Amniotic epithelial cell (primary cell): ENCODE results near the gene ZNF26.
"Not testable (repeated sequence)": the region's sequence is repeated elsewhere in the genome, so short reads cannot be mapped to it uniquely, and the experiment has no call there.

ENCODE experiments used
- DNase-seq: peaks from one replicate; pipeline ENCODE4 v3.0.0-alpha.2; 2010; ENCODE audit warnings: low read depth

Gene ZNF26, protein sequence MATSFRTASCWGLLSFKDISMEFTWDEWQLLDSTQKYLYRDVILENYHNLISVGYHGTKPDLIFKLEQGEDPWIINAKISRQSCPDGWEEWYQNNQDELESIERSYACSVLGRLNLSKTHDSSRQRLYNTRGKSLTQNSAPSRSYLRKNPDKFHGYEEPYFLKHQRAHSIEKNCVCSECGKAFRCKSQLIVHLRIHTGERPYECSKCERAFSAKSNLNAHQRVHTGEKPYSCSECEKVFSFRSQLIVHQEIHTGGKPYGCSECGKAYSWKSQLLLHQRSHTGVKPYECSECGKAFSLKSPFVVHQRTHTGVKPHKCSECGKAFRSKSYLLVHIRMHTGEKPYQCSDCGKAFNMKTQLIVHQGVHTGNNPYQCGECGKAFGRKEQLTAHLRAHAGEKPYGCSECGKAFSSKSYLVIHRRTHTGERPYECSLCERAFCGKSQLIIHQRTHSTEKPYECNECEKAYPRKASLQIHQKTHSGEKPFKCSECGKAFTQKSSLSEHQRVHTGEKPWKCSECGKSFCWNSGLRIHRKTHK

DNA sequence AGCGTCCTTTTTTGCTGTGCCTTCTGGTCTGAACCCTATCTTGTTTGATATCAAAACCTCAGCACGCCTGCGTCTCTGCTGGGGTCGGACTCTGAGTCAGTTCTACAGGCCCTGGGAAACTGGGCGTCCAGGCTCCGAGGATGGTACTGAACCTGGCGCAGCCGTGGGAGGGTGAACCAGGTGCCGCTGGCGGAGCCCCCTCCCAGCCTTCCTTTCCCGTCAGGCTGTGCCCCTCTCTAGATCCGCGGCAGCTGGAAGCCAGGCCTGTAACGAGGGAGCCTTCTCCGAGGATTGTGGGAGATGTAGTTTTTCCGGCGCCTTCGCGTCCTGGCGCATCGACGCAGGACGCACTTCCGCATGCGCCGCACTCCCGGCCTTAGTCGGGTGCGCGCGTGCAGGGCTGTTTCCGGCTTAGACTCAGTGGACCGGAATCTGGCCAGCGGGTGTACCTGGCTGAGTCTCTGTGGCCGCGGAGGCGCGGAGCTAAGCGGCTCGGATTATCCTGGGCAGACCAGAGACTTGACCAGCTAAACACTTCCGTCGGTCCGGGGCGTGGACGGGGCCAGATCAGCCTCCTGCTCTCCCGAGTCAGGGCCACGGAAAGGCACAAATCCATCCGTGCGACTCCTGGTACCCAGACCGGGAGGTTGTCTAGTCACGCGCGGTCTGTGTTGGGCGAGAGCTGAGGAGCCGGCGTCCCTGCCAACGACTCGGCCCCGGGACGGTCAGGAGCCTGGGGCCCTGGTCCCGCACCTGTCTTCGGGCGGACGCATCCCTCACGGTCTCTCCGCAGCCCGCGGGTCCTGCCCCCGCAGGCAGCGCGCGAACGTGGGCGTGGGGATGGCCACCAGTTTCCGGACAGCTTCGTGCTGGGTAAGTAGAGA lies at the start of gene ZNF26:
ZNF26 (plus strand) TSS at position 367 of the 884 bp plus-strand sequence; CDS start at position 841, 474 bp downstream.
- peak; percentile 91 for DNase-seq

DNA sequence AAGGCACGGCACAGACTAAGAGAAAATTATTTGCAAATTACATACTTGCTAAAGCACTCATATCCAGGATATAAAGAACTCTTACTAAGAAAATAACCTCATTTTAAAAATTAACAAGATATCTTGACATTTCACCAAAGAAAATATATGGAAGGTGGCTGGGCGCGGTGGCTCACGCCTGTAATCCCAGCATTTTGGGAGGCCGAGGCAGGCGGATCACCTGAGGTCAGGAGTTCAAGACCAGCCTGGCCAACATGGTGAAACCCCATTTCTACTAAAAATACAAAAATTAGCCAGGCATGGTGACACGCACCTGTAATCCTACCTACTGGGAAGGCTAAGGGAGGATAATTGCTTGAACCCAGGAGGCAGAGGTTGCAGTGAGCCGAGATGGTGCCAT lies 49.2 kb upstream of the ZNF26 start:
- not testable (repeated sequence) for DNase-seq

DNA sequence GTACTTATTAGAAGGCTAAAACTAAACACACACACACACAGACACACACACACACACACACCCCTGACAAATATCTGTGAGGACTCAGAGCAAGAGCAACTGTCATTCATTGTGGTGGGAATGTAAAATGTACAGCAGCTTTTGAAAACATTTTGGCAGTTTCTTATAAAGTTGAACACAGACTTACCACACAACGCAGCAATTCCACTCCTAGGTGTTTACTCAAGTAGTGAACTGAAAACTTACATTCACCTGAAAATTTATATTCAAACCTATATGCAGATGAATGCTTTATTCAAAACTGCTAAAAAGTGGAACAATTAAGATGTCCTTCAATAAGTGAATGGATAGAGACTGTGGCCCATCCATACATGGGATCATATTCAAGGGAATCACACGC lies 48.7 kb upstream of the ZNF26 start:
- peak; percentile 8 for DNase-seq

DNA sequence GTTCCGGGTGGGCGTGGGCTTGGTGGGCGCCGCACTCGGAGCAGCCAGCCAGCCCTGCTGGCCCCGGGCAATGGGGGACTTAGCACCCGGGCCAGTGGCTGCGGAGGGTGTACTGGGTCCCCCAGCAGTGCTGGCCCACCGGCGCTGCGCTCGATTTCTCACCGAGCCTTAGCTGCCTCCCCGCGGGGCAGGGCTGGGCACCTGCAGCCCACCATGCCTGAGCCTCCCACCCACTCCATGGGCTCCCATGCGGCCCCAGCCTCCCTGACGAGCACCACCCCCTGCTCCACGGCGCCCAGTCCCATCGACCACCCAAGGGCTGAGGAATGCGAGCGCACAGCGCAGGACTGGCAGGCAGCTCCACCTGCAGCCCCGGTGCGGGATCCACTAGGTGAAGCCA lies 47.4 kb upstream of the ZNF26 start:
- DNase-seq, result not testable (repeated sequence)

DNA sequence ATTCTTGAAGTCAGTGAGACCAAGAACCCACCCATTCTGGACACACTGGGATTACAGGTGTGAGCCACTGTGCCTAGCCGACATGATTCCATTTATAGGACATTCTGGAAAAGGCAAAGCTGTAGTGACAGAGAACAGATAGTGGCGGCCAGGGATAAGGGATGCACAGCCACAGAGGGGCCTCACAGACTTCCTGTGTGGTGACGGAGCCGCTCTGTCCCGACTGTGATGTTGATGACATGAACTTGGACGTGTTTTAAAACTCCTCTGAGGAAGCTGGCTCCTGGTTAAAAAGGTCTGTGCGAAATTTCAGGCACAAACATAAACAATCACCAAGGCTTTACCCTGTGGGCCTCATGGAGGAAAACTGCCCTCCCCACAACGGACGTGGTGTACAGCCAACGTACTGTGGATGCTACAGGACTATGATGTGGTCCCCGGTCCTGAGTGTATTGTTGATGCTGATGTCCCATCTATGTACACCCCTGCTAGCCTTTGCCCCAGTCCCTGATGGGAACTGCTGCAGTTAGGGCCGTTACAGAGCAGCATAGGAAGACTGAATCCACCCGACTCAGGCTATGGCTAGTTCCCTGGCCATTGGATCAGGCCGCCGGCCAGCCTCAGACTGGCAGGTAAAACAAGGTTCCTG lies 46.0 kb upstream of the ZNF26 start:
- DNase-seq, result no peak

DNA sequence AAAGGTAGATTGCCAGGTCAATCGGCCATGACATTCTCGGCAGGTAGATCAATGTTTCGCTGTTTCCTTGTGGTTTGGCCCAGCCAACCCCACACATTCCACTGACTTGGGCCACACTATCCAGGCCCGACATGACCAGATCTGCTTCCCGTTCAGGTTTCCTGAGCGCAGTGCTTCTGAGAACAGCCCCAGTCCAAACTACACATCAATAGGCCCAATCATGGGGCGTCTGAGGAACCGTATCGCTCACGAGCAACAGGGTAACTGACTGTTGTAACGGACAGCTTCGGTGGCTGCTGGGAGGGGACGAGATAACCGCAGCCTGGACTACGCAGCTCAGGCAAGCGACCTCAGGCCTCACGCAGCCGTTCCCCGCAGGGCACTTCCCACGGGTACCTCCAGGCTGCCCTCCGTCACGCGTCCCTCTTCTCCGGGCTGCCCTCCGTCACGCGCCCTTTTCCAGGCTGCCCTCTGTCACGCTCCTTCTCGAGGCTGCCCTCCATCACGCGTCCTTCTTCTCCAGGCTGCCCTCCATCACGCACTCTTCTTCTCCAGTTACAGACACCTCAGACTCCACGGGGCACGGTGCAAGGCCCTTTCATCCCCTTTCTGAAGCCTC lies 44.7 kb upstream of the ZNF26 start:
- DNase-seq, result no peak

DNA sequence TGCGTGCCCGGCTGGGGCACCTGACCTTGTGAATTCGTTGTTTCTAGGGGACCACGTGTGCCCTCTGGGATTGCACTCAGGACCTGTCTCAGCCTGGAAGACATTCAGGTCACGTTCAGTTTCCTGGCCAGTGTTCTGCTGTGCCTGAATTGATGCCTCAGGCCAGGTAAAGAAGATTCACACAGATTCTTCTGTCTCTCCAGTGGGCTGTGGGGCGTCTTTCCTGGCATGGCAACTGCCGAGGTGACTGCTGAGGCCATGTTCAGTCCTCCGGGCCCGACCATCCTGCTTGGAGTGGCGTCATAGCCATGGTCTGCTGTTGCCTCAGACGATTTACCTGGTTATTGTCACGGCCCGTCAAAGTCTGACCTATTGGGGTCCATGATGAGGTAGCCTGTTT lies 43.6 kb upstream of the ZNF26 start:
- no peak for DNase-seq

DNA sequence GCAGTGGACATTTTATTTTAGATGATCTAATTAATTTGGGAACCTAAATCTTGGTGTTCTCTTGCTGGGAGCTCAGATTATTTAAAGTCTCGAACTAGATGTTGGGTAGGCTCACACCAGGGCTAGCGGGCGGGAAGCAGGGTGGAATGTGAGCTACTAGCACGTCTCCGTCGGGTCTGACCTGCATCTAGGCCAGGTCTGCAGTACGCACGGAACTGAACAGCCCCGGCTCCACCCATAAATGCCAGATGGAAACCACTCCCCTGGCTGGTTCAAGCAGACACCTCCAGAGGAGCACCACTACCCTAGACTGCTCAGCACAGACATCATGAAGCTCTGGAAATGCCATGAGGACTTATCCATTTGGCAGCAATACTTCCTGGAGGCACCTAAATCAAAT lies 40.4 kb upstream of the ZNF26 start:
- DNase-seq, result no peak

DNA sequence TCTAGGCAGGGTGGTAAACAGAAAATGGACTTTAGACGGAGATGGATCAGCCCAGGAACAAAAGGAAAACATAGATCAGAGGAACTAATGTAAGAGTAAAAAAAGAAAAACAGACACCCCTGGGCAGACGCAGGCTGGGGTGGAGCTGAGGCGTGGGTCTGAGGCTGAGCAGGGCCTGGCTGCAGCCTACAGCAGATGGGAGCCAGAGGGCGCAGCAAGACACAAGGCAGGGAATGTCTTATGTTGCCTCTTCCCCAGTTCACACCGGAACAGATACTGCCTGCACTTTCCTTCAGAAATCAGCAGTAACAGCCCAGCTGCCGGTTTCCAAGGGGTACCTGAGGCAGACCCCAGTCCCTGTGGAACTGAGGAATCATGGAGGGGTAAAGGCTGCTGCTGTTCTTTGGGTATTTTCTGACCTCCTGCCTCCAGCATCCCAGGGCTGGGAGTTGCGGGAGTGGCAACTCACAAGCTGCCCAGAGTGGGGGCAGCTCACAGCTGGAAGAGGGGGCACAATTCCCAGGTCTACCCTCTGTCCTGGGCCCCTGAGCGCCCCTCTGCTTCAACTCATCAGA lies 39.8 kb upstream of the ZNF26 start:
- DNase-seq, result no peak

DNA sequence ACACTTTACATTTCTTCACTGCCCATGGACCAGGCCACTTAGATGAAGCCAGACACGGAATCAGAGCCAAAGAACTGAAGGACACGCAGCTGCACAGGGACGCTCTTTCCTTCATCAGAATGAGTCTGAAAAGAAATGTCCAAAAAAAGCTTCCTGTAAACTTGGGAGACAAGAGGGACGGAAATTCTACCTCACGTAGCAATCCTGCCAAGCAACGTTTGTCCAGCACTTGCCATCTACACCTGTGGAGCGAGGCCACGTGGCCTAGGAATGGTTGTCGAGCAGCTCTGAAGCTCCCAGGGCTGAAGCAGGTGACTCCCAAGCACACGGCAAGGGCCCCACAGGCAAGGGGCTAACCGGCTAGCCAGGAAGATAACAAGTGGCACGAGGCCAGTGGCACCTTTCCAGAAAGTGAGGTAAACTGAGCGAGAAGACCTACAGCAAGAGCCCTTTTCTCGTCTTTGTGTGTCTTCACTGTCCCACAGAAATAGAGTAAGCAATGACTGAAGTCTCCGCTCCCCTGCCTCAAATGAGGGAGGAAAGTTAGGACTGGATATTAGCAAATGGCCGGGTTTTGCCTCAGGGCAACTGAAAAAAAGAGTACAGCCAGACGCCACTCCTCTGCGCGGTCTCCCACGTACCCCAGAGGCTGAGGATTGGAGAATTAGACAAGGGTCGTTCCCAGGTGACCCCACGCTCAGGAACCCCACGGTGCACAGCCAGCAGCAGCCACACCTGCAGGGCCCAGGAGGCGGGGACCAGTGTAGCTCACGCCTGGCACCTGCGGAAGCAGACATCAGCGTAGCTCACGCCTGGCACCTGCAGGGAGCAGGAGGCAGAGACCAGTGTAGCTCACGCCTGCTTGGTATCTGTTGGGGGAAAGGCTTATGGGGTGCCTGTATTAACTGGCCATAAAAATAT lies 37.8 kb upstream of the ZNF26 start:
- DNase-seq, result peak; percentile 17

DNA sequence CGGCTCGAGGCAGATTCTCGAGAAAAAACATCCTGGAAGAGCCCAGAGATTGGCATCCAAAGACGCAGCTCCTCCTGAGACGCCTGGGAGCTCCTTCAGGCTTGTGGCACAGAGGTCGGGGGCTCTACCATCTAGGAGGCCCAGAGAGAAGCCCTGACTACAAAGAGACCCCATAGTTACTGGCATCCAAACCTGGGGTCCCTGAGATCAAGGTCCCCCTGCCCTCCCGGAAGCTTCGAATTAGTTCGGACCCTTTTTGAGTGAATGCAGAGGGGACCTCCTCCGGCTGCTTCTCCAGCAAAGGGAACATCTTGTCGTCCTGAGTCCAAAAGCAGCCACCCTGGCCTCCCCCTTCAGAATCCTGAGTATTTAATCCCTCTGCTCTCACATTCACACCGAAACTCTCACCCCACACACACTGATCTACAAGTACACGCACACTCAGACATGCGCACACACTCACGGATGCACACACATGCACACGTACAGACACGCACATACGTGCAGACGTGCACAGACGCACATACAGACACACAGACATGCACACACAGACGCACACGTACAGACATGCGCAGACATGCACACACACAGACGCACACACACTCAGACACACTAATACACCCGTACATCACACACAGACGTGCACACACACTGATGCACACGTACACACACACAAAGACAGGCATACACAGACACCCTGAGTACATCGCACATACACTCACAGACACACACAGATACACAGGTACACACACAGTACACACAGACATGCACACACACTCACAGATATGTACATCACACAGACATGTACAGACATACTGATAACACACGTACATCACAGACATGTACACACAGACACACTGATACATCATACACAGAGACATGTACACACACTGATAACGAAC lies 36.0 kb upstream of the ZNF26 start:
- DNase-seq, result no peak

DNA sequence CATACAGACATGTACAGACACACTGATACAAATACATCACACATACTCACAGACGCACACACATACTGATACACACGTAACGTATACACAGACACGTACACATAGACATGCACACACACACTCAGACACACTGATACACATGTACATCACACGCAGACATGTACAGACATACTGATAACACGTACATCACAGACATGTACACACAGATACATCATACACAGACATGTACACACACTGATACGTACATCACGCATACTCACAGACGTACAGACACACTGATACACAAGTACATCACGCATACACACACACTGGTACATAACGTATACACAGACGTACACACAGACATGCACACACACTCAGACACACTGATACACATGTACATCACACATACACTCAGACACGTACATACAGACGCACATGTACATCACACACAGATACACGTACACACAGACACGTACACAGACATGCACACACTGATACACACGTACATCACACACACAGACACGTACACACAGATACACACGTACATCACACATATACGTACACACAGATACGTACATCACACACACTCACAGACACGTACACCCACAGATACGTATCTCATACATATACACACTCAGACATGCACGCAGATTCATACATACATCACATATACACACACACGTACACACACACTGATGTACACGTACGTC lies 35.2 kb upstream of the ZNF26 start:
- no peak for DNase-seq

DNA sequence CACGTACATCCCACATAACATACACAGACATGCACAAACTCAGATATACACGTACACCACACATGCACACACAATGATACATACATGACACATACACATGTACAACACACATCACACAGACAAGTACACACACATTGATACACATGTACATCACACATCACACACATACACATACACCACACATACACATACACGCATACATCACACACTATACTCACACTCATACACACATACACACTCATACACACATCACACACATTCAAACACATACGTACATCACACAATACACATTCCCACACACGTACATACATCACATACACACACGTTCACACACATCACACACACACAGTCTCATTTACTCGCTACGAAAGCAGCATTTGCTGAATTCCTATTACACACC lies 34.5 kb upstream of the ZNF26 start:
- DNase-seq, result no peak

DNA sequence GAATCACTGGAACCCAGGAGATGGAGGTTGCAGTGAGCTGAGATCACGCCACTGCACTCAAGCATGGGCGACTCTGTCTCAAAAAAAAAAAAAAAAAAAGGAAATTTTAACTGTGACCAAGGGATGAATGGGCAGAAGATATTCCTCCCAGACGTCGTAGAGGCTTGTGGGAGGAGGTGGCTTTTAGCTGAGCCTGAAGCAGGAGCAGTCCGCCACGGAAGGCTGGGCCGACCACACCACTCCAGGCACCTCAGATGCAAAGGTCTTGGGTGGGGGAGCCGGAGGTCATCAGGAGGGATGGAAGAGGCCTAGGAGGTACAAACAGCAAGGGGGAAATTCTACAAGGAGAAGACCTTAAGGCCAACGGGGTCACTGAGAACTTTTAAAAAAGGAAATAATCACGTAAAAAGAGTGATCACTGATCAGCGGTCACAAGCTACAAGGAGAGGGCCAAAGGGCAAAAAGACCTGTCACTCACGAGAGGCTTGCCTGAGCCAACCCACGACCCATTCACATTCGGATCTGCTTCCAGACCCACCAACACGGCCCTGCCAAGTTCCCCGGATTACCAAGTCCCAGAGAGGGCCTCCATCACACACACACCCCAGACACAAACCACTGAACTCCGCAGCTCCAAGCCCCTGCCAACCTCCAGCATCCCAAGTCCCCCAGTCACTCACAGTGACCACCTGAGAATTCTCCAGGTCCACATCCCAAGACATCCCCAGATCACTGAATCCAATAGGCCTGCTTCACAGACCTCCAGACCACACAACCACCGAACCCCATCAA lies 33.6 kb upstream of the ZNF26 start:
- DNase-seq, result no peak

DNA sequence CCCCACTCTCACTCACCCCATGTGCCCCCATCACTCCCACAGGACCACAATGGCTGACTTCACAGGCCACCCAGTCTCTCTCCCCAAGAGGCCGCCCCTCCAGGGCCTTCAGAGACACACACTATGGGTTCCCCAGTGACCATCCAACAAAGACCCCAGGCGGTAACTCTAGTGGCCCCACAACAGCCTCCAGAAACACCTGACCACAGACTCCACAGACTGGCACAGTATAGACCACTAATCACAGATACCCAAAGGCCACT lies 33.1 kb upstream of the ZNF26 start:
- no peak for DNase-seq

DNA sequence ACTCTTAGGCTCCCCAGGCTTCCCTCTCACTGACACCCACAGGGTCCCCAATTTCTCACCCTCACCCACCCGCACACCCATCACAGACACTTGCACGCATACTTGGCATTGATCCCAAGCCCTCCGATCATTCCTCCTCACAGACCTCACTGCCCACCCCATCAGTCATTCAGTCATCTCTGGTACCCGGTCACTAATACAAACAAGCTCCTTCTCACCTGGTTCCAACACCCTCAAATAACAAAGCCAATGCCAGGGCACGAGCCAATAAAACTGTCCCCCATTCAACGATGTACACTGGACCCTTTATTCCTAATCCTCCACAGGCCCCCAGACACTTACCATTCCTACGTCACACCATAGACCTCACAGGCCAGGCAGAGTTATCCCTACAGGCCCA lies 32.4 kb upstream of the ZNF26 start:
- no peak for DNase-seq

DNA sequence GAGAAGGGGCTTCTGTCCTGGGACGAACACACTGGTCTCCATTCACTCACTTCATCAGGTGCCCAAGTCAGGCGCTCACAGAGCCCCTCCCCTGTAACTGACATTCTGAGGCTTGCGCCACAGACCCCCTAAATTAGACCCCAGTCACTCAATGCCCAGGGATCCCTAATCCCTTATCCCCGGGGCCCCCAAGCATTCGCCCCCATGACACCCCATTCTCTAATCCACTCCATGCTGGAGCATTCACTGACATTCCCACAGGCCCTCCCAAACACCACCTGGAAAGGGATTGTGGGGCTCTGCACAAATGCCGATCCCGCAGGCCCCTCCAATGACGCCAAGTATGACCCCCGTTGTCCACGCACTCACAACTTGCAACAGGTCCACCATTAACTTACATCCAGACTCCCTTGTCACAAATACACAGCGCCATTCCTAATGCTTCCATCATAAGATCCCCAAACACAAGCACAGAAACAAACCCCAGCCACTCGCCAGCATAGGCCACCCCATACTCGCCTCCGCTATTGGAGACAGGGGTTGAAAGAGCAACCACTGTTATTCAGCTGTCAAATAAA lies 31.6 kb upstream of the ZNF26 start:
- peak; percentile 13 for DNase-seq
